Activated naive CD8-positive, alpha-beta T cell treated with anti-CD3 and anti-CD28 coated beads, Interleukin-2, amount 10 ng/mL, durations not matched to agents 7 days and 5 days (primary cell): ENCODE data around the gene RRM2. TPM values are rescaled to one million over a fixed set of nuclear protein-coding genes. Genes with fewer than 3 reads are reported as not detected.

Experiments
- ATAC-seq: fragments of 150-1000 bp; cut with Tn5 transposase; one replicate; pipeline ENCODE4 v1.10.0; 2021; ENCODE audit warnings: low read depth, moderate library complexity
- POLR2A ChIA-PET: fragments of 350-600 bp; sonication (Branson Sonifier 250); formaldehyde crosslinking; loops from one replicate; lab custom pipeline; 2021; ENCODE audit warnings: antibody characterized with exemption; lab: Charles Lee
- DNase-seq: peaks from one replicate; pipeline ENCODE4 v3.0.0; 2021
- H3K27ac Mint-ChIP-seq: one replicate; pipeline ENCODE4 v1.8.0; 2022; ENCODE audit warnings: mild to moderate bottlenecking, mixed read lengths
- H3K27me3 Mint-ChIP-seq: one replicate; pipeline ENCODE4 v1.8.0; 2022; ENCODE audit warnings: mild to moderate bottlenecking, moderate library complexity, mixed read lengths
- H3K36me3 Mint-ChIP-seq: one replicate; pipeline ENCODE4 v1.8.0; 2021; ENCODE audit warnings: mild to moderate bottlenecking, mixed read lengths
- H3K4me1 Mint-ChIP-seq: one replicate; pipeline ENCODE4 v1.8.0; 2021; ENCODE audit warnings: mixed read lengths
- H3K4me3 Mint-ChIP-seq: one replicate; pipeline ENCODE4 v1.8.0; 2022; ENCODE audit warnings: mild to moderate bottlenecking, moderate library complexity, mixed read lengths
- H3K9me3 Mint-ChIP-seq: one replicate; pipeline ENCODE4 v1.8.0; 2021; ENCODE audit warnings: mixed read lengths
- total RNA-seq, 2 experiments: library from RNA; stranded (reverse); gene quantifications; one replicate each; pipeline ENCODE4 v1.2.3, GENCODE V29; 2021

RRM2 gene
- total RNA-seq = 100 to 1,000 TPM; 320 to 355 TPM

DNA sequence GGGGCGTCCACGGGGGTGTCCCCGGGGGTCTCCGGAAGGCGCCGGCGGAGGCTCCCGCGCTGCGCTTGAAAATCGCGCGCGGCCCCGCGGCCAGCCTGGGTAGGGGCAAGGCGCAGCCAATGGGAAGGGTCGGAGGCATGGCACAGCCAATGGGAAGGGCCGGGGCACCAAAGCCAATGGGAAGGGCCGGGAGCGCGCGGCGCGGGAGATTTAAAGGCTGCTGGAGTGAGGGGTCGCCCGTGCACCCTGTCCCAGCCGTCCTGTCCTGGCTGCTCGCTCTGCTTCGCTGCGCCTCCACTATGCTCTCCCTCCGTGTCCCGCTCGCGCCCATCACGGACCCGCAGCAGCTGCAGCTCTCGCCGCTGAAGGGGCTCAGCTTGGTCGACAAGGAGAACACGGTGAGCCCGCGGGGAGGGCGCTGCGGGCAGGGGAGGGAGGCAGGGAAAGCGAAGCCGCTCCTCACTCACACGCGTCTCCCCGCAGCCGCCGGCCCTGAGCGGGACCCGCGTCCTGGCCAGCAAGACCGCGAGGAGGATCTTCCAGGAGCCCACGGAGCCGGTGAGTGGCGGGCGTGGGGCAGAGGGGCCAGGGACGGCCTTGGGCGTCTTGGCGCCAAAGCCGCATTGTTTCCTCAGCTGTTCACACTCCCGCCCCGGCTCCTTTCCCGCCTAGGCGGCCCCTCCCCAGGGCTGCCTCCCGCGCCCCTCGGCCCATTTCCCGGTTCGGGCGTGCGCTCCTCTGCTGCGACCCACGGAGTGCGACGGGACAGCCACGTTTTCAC lies at the start of gene RRM2:
Gene RRM2 (plus strand): TSS at position 240 of the 781 bp plus-strand sequence. CDS start 60 bp downstream, at position 300.
- H3K4me3 Mint-ChIP-seq = peak within 1 kb of the TSS; percentile 99
- peaks cover 49% of the 10 kb centered on the region for H3K4me1 Mint-ChIP-seq
- peak within 1 kb of the TSS; percentile 94 for H3K27ac Mint-ChIP-seq
- no peaks in the 10 kb centered on the region for H3K9me3 Mint-ChIP-seq
- H3K36me3 Mint-ChIP-seq = peaks cover 46% of the 10 kb centered on the region
- POLR2A ChIA-PET = interaction anchor here (1.0 to 3.1 kb wide), 7 partner anchors 9 to 567 kb away, joined by 3 to 13 read pairs (median 3); partner anchors contain the start of gene ADAM17
- DNase-seq (peak; percentile 95), ATAC-seq (peak; percentile 79)
- no peaks in the 10 kb centered on the region for H3K27me3 Mint-ChIP-seq

DNA sequence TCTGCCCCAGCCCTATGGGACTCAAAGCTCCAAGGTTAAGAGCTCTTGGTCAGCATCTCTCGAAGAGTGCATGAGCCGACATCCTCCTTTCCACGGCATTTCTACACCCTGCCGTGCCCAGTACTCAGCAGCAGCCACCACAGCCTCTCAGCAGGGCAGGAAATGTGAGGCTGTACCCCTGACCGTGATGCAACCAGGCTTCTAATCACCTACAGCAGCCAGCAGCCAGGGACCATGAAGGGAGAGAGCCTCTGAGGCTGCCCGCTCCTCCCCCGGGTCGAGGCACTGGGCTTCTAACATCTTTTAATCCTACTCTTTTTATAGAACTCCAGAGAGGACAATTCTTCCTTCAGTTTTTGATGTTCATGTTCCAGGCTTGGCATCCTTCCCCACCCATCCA lies 48.8 kb upstream of the RRM2 start:
- POLR2A ChIA-PET = interaction anchor here (1.0 to 4.0 kb wide), 3 partner anchors 18 to 1056 kb away, joined by 3 to 11 read pairs (median 5); no protein-coding TSS in a partner anchor
- Mint-ChIP-seq H3K27me3 (peaks cover 70% of the 10 kb centered on the region), H3K9me3 (no peaks in the 10 kb centered on the region), H3K4me1 (peaks cover 10% of the 10 kb centered on the region), H3K27ac (no peak overlapping the region), H3K4me3 (no peak overlapping the region), H3K36me3 (no peaks in the 10 kb centered on the region)
- DNase-seq (no peak), ATAC-seq (peak; percentile 24)

DNA sequence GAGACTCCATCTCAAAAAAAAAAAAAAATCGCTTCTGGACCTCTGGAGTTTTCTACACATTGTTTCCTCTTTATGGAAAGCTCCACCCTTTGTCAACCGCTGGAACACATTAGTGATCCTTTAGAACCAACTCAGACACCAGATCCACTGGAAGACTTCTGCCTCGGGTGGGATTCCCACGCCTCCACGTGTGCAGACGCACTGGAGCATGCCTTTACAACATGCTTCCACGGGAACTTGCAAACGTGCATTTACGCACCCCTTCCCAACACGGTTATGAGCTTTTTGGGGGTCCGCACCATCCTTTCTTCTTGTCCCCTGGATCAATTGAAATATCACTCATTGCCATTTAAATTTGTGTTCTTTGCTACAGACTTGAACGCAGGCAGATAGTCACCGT lies 47.4 kb upstream of the RRM2 start:
- H3K27ac Mint-ChIP-seq = no peak overlapping the region

DNA sequence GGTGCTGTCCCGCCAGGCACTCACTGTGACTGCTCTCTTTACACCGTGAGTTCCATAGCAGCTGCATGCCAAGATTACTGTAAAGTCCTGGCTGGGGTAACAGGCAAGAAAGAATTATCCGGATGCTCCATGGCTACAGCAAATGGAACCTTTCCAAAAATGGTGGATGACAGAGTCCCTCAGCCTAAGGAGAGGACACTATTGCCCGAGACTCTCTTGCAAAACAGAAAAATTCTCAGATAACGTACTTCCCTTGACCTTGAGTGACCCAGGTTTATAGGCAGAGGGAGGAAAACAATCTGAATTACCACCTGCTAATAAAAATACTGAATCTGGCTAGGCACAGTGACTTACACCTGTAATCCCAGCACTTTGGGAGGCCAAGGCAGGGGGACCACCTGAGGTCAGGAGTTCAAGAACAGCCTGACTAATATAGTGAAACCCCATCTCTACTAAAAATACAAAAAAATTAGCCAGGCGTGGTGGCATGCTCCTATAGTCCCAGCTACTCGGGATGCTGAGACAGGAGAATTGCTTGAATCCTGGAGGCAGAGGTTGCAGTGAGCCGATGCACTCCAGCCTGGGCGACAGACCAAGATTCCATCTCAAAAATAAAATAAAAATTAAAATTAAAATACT lies 46.8 kb upstream of the RRM2 start:
- no peak overlapping the region for H3K4me3 Mint-ChIP-seq
- peaks cover 74% of the 10 kb centered on the region for H3K27me3 Mint-ChIP-seq
- H3K4me1 Mint-ChIP-seq = peaks cover 14% of the 10 kb centered on the region
- H3K36me3 Mint-ChIP-seq = no peaks in the 10 kb centered on the region
- H3K27ac Mint-ChIP-seq = no peak overlapping the region
- no peak for DNase-seq
- no peak for ATAC-seq
- no peaks in the 10 kb centered on the region for H3K9me3 Mint-ChIP-seq
- POLR2A ChIA-PET = interaction anchor here (4.0 kb wide), 1 partner anchor 16 kb away, joined by 11 read pairs; no protein-coding TSS in a partner anchor

More for the DNA sequence above, 47.4 kb upstream of the RRM2 start:
- H3K36me3 Mint-ChIP-seq = no peaks in the 10 kb centered on the region
- H3K4me1 Mint-ChIP-seq = peaks cover 14% of the 10 kb centered on the region
- ATAC-seq (no peak), DNase-seq (no peak)
- H3K4me3 Mint-ChIP-seq = no peak overlapping the region
- POLR2A ChIA-PET = interaction anchor here (4.0 kb wide), 1 partner anchor 16 kb away, joined by 11 read pairs; no protein-coding TSS in a partner anchor
- peaks cover 74% of the 10 kb centered on the region for H3K27me3 Mint-ChIP-seq
- H3K9me3 Mint-ChIP-seq = no peaks in the 10 kb centered on the region

DNA sequence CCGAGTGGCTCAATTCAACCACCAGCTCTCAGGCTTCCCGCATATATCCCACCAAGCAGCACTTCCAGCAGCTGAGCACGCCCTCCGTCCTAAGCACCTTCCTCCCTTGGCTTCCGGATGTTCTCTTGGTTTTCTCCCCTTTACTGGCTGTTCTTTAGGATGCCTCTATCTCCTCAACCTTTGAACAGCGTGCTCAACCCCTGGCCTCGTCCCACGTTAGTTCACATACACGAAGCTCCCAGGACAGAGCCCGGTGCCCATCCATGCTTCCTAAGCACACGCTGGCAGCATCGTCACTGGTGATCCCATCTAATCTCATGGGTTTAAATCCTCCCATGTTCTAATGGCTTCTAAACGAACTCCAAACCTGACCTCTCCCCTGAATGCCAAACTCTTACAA lies 46.0 kb upstream of the RRM2 start:
- DNase-seq (no peak), ATAC-seq (no peak)
- Mint-ChIP-seq H3K4me1 (peaks cover 20% of the 10 kb centered on the region), H3K27ac (no peak overlapping the region), H3K36me3 (no peaks in the 10 kb centered on the region), H3K27me3 (peaks cover 77% of the 10 kb centered on the region), H3K9me3 (no peaks in the 10 kb centered on the region), H3K4me3 (no peak overlapping the region)
- POLR2A ChIA-PET = no interaction called here

DNA sequence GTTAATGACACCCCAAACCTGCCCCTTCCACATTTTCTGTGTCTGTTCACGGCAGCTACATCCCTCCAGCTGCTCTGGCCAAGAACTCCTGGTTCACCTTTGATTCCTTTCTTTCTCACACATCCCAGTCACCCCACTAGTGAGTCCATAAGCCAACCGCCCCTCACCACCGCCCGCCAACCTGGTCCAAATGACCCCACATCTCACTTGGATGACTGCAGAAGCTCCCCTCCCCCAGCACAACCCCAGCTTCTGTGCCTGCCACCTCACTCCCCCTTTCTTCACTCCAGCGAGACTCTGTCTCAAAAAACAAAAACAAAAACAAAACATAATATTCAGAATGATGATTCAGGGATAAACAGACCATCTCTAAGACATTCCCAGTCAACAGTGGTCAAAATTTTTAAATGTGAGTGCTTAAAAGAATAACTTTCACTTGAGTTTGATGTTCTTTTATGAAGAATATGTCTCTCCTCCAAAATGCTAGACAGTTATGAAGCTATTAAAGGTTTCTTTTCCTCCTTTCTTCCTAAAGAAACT lies 45.5 kb upstream of the RRM2 start:
- H3K4me3 Mint-ChIP-seq = no peak overlapping the region
- H3K27me3 Mint-ChIP-seq = peaks cover 80% of the 10 kb centered on the region
- H3K9me3 Mint-ChIP-seq = no peaks in the 10 kb centered on the region
- DNase-seq (no peak), ATAC-seq (no peak)
- H3K4me1 Mint-ChIP-seq = peaks cover 20% of the 10 kb centered on the region
- H3K27ac Mint-ChIP-seq = no peak overlapping the region
- H3K36me3 Mint-ChIP-seq = no peaks in the 10 kb centered on the region
- POLR2A ChIA-PET = no interaction called here

DNA sequence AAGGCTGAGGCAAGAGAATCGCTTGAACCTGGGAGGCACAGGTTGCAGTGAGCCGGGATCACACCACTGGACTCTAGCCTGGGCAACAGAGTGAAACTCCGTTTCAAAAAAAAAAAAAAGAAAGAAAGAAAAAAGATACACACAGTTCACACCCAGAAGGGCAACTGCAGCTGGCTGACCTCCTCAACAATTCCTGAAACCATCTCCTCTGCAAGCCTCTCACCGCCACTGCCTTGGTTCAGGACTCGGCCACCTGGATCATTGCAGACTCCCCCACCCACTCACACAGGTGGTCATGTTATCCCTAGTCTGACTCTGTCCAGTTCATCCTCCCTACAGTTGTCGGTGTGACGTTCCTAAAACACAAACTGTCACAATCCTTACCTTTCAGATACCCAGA lies 44.5 kb upstream of the RRM2 start:
- Mint-ChIP-seq H3K4me1 (peaks cover 13% of the 10 kb centered on the region), H3K4me3 (no peak overlapping the region), H3K9me3 (no peaks in the 10 kb centered on the region), H3K36me3 (no peaks in the 10 kb centered on the region), H3K27me3 (peaks cover 83% of the 10 kb centered on the region), H3K27ac (no peak overlapping the region)
- DNase-seq (no peak), ATAC-seq (no peak)
- POLR2A ChIA-PET = interaction anchor here (1.0 kb wide), 1 partner anchor 42 kb away, joined by 3 read pairs; no protein-coding TSS in a partner anchor

DNA sequence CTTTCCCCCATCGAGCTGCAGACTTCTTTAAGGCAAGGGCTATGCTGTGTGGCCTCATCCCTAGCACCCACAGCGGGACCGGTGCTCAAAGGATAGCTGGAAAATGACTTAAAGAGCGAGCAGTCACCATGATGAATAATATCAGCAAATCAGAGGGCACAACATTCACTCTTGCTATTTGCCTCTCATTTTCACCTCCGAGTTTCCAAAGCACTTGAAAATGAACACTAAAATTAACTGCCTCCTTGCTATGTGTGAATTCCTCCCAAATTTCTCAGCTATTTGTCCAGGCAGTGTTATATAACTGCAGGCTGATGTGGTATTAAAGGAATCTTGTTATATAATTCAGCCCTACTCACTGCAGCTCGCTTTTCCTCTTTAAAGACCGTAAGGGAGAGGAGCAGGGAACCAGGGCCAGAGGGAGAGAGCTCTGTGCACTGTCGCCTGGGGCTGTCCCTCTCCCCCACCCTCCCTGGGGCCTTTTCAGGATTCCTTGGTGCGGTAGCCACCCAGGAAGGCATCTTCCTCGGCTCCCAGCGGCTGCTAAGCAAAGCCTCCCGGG lies 43.8 kb upstream of the RRM2 start:
- peak overlapping the region; percentile 80 for H3K4me3 Mint-ChIP-seq

DNA sequence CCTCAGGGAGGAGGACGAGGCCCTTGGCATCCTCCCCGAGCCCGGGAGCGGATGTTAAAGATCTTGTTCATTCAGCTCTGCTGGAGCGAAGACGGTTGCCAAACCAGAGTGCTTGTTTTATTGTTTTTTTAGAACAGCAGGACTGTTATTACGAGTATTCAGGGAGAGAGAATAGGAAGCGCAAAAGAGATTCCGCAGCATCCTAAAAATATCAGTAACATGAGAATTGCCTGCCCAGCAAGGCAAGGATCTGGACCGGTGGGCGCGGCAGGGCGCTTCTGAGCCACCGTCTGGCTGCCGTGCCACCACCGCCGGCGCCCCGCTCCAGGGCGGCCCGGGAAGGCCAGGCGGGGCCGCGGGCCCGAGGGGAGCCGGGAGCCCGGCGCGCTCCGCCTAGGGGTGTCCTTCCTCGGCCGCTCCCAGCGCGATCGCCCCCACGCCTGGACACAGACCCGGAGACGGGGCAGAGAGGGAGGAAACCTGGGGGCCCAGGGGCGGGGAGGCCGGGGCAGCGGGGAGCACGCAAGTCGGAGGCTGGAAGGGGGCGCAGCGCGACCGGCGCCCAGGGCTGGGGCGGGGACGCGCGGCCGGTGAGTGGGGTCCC lies 43.2 kb upstream of the RRM2 start:
- peak overlapping the region; percentile 80 for H3K4me3 Mint-ChIP-seq
- H3K27me3 Mint-ChIP-seq = peaks cover 85% of the 10 kb centered on the region
- H3K27ac Mint-ChIP-seq = peak overlapping the region; percentile 19
- H3K4me1 Mint-ChIP-seq = peaks cover 10% of the 10 kb centered on the region
- ATAC-seq (peak; percentile 27), DNase-seq (peak; percentile 63)
- H3K36me3 Mint-ChIP-seq = no peaks in the 10 kb centered on the region
- POLR2A ChIA-PET = interaction anchor here (1.0 to 1.3 kb wide), 4 partner anchors 11 to 353 kb away, joined by 3 to 4 read pairs (median 4); no protein-coding TSS in a partner anchor
- H3K9me3 Mint-ChIP-seq = no peaks in the 10 kb centered on the region

More for the DNA sequence above, 43.8 kb upstream of the RRM2 start:
- POLR2A ChIA-PET = interaction anchor here (1.0 to 1.3 kb wide), 5 partner anchors 12 to 353 kb away, joined by 3 to 4 read pairs (median 3); no protein-coding TSS in a partner anchor
- ATAC-seq = no peak
- Mint-ChIP-seq H3K4me1 (peaks cover 10% of the 10 kb centered on the region), H3K27ac (no peak overlapping the region), H3K36me3 (no peaks in the 10 kb centered on the region), H3K27me3 (peaks cover 85% of the 10 kb centered on the region), H3K9me3 (no peaks in the 10 kb centered on the region)
- no peak for DNase-seq

DNA sequence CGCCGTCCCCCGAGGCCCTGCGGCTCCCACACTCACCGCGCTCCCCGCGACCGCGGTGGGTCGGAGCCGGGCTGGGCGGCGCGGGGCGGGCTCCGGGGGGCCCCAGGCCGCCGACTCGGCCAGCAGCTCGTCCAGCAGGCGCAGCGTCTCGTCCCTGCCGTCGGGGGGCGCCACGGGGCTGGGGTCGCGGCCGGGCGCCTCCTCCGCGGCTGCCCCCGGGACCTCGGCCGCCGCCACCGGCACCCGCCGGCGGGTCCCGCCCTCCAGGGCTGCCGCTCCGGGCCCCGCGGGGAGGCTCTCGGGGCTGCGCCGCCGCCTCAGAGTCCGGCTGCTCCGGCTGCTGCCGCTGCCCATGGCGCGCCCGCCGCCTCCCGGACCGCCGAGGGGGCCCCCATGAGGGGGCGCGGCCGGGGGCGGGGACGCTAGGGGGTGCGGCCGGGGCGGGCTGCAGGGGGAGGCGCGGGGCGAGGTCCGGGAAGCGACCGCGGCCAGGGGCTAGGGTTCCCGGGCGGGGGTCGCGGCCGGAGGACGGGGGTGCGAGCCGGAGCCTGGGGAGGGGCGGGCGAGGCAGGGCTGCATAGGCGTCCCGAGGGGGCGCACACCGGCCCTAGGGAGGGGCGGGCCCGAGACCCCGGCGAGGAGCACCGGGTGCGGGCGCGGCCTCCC lies 42.5 kb upstream of the RRM2 start, which contains the start of gene CYS1:
Gene CYS1 (minus strand): TSS at position 542 of the 666 bp plus-strand sequence. CDS start 188 bp downstream, at position 354.
- no peaks in the 10 kb centered on the region for H3K9me3 Mint-ChIP-seq
- ATAC-seq = peak; percentile 37
- peak within 1 kb of the TSS; percentile 19 for H3K27ac Mint-ChIP-seq
- peaks cover 10% of the 10 kb centered on the region for H3K4me1 Mint-ChIP-seq
- H3K4me3 Mint-ChIP-seq = peak within 1 kb of the TSS; percentile 80
- H3K27me3 Mint-ChIP-seq = peaks cover 82% of the 10 kb centered on the region
- peak; percentile 69 for DNase-seq
- POLR2A ChIA-PET = interaction anchor here (1.5 kb wide), 1 partner anchor 38 kb away, joined by 6 read pairs; no protein-coding TSS in a partner anchor
- no peaks in the 10 kb centered on the region for H3K36me3 Mint-ChIP-seq

DNA sequence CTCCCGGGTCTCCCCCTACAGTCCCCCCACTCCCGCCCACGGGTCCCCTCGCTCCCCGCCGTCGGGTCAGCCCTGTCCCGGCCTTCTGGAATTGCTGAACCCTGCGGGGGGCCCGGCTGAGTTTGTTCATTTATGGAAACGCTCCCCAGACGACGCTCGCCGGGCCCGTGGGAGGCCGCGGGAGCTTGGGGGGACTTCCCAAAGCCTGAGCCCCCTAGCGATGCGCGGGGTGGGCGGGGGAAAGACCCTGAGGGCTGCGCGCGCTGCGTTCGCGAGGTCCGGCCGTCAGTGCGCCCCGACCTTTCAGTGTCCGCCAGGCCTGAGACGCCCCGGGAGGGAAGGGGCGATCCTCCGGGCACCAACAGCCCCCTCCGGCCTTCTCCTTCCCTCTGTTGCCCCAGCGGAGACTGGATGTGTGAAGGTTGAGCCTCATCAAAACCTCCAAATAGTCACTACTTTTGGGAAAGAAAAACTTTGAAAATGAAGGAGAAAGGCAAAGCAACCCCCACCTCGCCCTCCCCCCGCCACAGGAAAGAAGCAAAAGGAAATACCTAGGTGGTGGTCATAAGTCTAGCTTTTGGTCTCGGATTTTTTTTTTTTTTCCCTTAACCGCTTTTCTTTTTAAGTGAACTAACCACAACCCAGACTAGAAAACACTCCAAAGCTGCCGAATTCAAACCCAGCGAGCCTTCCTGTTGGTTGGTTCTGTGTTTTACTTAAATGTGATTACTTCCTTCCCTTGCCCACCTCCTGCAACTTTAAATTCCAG lies 41.8 kb upstream of the RRM2 start:
- H3K9me3 Mint-ChIP-seq = no peaks in the 10 kb centered on the region
- H3K36me3 Mint-ChIP-seq = no peaks in the 10 kb centered on the region
- H3K27me3 Mint-ChIP-seq = peaks cover 78% of the 10 kb centered on the region
- peaks cover 10% of the 10 kb centered on the region for H3K4me1 Mint-ChIP-seq
- POLR2A ChIA-PET = interaction anchor here (1.5 kb wide), 1 partner anchor 37 kb away, joined by 6 read pairs; no protein-coding TSS in a partner anchor
- DNase-seq (peak; percentile 55), ATAC-seq (peak; percentile 39)
- no peak overlapping the region for H3K27ac Mint-ChIP-seq
- H3K4me3 Mint-ChIP-seq = peak overlapping the region; percentile 72
